HG03460 (cell line): ENCODE measurements around the gene CLBA1.

Experiments used
- ATAC-seq: cut with Tn5 transposase; IDR thresholded peaks from one replicate; pipeline ENCODE4 v1.9.1; 2021; ENCODE audit not compliant: unreplicated experiment

The CLBA1 gene

DNA sequence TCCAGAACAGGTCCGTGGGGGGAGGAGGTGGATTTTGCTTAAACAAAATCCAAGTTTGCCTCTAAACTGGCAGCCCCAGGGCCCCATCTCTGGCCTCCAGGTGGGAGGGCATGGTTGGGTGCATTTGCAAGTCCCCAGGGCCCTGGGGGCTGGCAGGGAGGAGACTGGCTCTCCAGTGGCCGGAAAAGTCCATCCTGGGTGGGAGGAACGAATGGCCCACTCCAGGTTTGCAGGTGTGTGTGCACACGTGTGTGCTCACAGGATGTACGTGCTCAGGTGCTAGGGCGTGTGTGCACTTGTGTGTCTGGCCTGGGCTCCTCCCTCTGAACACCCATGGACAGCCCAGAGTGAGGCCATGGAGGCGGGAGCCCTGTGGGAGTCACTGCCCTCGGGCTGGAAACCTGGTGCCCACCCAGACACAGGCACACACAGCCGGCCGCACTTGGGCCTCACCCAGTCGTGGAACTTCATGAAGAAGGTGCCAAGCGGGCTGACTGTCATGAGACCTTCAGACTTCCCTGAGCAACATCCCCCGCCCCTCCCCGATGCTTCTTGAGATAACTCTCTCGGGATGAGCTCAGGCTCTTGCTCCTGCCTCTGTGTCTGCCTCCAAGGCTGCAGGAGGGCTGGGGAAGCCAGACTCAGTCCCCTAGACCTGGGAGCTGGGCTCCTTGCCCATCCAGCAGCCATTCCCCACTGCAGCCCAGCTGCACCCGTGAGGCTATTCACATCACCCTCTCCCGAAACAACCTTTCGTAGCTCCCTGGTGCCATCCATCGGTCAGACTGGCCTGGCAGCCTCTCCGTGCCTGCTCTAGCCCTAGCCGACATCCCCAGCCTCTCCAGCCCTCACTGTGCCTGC, 16.8 kb upstream of the CLBA1 start:
- no peak for ATAC-seq

DNA sequence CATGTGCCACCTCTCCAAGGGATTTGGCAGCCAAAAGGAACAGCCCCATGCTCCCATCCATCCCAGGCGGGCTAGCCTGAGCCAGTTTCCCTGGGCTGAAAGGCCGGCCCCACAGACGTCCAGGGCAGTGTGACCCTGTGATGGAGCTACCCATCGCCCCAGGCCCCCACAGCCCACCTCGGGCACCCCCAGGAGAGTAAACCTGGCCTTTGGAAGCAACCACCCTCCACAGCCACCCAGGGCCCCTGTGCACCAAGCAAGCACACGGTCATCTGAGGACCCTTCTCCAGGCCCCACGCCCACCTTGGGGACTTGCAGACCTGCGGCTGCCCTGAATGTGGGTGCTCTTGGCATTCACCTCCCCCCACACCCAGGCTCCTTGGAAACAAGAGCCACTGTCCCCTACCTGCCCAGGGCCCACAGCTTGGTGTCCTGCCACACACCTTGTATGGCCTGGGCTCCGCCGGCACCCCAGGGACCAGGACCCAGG, 15.8 kb upstream of the CLBA1 start:
- ATAC-seq = no peak

DNA sequence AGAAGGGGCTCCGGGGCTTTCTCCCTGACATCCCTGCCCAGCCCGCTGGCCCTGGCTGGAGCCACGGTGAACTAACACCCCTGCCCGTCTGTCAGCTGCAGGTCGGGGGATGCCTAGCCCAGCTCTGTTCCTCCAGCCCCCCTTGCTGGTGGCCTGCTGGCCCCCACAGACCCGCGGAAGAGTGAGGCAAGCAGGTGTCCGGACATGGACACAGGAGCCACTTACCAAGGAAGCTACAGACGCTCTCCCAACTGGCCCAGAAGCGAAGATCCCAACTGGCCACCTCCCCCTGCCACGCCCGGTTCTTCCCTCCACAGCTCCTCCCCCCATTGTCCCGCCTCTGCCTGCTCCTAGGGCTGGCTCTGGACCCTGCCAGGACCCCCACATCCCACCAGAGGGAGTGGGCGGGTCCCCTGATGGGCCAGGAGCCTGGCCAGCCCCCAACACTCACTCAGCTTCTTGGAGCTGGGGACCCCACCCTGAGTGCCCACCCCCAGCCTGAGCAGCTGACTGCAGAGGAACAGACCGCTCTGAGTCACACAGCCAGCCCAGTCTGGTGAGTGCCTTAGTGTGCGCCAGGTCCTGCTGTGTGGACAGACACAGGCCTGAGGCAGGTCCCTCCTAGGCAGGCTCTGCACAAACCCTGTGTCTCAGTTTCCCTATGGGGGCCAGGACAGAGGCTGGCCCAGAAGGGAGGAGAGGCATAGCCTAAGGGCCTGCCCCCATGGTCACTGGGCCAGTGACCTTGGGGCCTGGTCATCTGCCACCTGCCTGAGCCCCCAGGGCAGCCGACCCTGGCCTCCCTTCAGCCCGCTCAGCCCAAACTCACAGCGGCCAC, 15.1 kb upstream of the CLBA1 start:
- no peak for ATAC-seq

DNA sequence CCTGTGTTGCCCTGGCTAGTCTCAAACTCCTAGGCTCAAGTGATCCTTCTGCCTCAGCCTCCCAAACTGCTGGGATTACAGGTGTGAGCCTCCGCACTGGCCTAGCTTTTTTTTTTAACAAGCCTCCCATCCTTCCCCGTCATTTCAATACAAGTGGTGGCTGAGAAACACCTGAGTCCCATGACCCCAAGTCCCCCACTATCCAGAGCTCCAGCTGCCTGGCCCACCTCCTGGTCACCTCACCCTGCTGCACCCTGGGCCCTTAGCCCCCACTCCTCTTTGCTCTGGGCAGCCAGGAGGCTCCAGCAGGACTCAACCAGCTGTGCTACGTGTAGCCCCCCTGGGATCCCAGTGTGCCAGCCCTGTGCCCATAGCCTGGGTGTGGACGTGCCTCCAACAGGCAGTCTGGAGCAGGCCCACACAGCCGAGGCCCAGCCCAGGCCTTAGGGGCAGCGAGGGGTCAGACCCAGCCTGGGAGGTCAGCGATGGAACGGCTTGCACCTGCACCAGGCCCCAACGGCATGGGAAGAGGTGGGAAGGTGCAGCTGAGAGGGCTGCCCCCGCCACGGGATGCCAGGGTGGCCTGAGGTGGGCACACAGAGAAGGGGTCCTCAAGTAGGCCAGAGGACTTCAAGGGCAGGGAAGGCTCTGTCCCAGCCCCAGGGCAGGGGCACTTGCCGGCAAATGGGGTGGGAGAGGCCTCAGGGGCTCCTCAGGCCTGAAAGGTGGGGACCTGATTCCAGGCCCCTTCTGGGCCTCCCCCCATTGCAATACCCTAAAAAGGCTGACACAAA, 13.9 kb upstream of the CLBA1 start:
- no peak for ATAC-seq

DNA sequence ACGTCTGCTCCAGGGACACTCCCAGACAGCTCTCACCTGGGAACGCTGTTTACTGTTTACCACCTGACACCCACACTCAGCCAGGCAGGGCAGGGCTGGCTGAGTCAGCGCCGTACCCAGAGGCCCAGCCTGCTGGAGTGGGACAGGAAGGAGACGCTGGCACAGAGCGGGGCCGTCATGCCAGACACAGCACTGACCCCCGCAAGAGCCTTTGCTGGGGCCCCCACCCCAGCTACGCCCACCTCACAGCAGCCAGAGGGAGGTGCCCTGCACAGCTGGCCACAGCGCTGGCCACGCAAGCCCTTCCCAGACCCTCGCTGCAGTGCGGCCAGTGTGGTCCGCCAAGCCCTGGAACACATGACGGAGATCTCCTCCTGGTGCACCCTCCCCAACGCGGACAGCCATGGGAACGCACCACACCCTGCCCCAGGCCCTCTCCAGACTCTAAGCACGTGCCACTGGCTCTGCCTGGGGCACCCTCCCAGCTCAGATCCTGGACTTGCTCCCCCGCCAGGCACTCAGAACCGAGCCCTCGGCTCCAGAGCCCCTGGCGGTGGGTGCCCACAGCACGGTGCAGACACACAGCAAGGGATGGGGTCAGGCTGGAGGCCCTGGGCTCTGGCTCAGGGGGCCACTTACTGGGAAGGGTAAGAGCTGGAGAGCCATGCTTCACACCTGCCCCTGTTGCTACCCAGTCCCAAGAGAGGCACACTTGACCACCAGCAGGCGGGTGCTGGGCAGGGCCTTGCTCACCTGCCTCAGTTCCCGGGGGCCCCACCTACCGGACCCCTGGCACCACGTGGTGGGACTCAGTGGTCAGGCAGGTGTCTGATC, 13.1 kb upstream of the CLBA1 start:
- no peak for ATAC-seq

DNA sequence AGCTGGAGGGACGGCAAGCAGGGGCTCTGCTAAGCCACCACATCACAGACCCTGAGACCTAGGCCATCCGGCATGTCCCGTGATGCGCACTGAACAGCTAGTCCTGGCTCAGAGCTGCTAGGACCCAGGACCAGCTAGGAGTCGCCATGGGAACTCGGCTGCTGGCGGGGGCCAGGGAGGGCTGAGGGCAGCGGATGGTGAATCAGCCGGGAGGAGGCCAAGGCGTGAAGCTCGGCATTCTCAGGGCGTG, 12.5 kb upstream of the CLBA1 start:
- ATAC-seq = no peak

DNA sequence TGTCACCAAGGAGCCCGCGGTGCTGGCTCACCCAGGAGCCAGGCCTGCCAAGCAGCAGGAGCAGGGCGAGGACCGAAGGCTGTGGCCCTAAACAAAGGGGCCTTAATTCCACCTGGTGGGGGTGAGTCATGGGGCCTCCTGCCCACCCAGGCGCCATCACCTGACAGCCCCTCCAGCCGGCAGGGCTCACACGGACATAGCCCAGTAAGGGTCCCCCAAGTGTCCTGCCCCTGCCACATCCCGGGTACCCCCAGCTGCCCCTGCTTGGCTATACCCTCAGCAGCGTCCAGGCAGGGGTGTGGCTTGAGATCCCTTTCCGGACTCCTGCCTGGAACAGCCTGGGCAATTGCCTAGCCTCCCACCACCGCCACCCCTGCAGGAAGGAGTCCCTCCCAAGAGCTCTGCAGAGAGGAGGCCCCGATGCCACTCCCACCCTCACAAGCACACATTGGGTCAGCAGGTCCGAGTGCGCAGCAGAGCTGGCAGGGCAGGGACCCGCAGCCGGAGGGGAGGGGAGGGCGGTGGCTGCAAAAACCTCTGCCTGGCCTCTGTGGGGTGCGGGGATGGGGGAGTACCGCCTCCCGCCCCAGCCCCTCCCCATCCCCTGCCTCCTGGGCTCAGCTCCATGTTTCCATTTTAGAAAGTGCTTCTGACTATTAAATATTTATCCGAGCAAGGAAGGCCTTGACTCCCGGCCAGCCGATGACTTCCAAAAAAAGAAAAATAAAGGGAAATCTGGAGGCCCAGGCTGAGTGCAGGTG, 12.0 kb upstream of the CLBA1 start:
- ATAC-seq = no peak

DNA sequence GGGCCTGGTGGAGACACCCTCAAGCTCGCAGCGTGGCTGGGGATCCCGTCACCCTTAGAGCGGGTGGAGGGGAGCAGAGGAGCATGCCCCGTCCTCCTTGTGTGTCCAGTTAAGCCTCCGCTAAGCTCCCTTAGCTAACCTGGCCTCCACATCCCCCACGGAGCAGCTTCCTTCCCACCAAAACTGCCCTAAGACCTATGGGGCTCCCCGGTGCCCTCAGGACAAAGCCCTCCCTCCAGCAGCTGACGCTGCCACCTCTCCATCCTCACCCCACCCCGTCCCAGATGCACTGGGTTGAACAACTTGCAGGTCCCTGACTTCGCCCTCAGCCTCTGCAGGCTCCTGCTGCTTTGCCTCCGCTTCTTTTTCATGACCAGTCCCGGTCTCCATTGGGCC, 11.4 kb upstream of the CLBA1 start:
- no peak for ATAC-seq

DNA sequence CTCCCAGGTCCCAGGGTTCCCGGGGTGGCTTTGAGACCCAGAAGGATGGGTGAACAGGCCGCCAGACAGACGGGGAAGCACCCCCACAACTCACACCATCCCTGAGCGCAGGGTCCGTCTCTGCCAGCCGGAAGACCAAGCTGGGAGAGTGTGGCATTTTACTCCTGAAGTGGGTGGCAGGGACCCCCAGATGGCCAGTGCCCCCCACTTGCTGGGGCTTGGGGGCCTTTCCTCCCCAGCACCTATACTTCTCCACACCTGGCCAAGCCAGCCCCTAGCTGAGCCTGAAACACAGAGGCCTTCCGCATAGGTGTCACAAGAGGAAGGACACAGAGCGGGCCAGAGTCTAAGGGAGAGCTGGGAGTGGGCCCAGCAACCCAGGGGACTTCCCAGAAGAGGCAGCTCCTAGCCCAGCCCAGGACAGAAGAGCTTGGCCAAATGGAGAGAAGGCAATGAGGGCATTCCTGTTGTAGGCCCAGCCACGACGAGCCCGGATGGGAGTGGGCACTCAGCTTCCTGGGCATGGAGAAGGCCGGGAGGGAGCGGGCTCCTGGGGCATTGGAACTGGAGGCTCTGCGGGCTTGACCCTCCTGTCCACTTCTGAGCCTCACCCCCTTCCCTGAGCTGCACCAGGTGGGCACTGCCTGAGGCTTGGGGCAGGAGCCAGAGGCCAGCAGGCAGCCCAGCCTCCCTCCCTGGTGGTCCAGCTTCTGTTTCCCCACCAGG, 10.8 kb upstream of the CLBA1 start:
- ATAC-seq = no peak

DNA sequence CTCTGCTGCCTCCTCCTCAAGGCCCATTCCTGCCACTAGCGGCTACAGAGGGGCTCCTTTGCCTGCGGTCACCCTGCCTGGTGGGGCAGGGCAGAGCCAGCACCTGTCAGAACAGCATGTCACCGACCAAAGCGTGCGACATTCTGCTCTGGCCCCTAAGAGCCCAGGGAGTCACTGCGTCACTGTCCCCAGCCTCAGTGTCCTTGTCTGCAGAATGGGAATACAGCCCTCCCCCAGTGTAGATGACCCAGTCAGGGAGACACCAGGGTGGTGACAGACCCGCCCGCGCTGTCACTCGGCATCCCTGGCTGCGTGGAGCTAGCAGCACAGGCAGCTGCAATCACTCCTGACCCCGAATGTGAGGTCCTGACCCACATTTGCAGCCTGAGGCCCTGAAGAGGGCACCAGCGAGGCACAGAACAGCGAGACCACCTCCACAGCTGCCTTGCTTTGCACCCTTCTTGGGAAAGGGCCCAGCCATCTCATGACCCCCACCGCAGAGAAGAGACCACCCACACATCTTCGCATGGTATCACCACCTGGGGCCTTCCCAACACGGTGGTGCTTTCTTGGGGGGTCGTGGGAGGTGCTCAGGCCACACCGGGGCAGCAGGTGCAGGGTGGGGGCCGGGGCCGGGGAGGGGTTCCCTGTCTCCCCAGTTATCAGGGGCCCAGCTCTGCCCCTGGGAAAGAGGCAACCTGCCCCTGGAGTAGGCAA, 9.9 kb upstream of the CLBA1 start:
- ATAC-seq = no peak

DNA sequence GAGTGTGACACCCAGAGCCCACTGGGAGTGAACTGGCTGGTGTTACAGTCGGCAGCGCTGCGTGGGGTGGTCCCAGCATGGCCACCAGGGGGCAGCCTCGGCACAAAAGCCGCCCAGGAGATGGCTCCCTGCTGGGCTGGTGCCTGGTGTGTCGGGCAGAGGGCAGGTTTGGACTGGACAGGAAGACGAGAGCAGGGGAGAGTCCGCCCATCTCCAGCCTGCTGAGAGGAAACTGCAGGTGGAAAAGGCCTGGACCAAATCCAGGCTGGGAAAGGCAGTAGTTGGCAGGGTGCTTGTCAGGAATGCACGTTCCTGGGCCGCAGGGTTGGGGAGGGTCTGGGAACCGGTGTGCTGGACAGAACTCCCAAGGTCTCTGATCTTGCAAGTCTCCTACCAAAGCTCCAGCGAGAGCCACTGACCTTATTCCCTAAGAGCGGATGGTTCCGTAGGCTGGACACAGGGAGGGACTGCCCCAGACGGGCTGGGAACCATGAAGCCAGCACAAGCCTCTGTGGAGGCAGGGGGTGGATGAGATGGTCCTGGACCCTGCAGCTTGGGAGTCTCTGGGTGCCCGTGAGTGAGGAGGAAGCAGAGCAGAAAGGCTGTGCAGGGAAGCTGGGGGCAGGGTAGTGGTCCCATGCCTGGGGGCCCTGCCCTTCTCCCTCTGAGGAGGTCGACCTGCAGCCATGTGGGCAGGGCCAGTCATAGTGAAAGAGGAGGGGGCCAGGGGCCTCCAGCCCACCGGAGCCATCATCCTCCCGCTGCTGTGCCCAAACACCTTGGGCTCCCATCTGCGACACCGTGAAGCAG, 9.2 kb upstream of the CLBA1 start:
- no peak for ATAC-seq

DNA sequence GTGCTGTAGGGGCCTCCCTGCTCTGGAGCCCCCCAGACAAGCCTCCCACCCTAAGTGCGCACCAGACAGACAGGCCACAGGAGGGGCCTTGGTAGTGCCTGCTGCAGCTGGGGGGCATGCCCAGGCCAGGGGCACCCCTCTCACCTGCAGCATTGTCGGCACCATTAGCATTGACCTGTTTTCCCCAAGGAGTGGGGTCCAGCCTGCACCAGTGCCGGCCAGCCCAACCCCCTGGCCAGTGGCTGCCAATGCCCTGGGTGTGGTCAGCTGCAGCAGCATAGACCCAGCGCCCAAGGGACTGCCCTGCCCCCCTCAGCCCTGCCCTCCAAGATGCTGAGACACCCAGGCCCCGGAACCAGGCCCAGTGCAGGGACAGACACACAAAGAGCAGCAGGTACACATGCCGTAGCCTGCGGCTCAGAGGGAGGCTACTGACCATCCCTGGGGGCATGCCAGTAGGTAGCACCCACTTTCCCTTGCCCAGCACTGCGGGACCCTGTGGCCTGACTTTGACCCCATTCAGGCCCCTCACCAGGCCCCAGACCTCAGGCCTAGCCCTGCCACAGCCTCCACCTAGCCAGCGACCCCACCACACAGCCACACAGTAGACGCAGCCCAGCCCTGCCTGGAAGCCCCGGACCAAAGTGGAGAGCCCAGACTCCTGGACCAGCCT, 8.4 kb upstream of the CLBA1 start:
- ATAC-seq = no peak

DNA sequence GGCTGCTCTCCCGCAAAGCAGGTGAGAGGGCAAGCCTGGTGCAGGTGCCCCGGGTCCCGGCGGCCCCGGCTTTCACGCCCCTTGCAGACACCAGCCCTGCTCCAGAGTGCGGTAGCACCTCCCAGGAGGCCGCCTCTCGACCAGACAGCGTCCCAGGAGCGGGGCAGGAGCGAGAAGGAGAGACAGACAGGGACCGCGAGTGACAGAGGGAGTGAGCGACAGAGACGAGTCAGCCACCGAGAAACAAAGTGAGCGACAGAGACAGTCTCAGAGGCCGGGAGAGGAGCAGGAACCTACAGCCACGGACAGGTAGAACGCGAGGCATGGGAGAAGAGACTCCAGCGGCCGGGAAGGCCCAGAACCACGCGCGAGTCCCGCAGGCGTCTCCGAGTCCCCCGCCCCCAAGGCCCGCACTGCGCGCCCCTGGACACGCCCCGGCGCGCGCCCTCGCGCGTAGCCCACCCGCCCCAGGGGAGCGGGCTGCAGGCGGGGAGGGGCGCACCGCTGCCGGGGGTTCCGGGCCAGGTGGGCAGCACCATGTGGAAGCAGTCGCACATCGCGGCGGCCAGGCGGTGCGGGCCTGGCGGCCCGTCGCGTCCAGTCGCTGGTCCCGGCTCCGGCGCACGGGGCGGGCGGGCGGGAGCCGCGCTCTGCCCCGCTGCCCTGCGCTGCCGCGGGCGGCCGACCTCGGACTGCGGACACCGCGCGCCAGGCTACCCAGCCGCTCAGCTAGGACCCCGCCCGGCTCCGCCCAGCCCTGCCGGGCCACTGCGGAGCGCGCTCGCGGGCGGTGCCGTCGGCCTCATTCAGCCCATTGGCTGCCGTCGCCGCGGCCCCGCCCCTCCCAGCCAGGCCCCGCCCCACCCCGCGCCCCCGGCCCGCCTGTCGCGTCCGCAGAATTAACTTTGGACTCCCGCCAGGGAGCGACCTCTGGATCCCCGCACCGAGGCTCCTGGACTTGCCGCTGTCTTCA, 7.6 kb upstream of the CLBA1 start, which contains the start of gene AHNAK2:
TSS of gene AHNAK2 (minus strand) at position 694 of the 973 bp plus-strand sequence. CDS start at position 557, 137 bp downstream.
- ATAC-seq = no peak

DNA sequence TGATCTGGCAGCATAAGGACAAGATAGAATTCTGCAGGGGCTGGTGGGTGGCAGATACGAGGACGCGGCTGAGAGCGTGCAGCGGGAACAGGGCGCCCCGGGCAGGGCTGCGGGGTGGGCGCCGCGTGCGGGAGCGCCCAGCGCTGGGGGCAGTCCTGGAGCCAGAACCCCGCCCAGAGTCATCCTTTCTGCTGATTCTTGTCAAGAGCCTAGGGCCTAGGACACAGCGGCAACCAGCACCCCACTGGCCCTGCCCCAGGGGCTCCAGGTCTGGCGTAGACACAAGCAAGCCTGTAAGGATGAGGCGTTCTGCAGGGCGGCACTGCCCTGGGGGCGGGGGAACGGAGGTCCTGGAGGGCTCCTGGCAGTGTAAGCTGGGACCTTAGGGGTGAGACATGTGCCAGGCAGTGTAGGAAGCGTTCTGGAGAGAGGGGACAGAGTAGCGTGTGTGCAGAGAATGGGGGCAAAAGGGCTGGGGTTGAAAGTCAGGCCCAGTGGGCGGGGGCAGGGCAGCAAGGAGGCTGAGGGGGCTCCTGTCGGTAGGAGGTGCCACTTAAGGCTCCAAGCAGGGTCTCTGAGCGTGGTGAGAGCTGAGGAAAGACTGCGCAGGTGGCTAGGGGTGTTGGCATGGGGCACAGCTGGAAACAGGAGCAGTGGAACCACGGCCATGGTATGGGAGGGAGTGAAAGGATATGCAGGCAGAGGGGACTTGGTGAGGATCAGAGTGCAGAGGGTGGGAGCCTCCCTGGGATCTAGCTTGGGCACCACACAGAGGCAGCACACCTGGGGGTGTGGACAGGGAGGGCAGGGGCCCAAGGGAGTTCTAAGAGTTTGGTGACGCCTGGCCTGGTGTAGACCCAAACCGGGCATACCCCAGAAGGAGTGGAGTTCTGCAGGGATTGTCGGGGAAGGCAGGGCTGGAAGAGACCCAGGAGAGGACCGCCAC, 6.6 kb upstream of the CLBA1 start:
- no peak for ATAC-seq
